SK-N-SH (cell line): ENCODE data around the gene FRAS1.

ENCODE experiments used
- CHD2 ChIP-seq: fragments of 150-350 bp; IDR thresholded peaks from 2 replicates; pipeline ENCODE4 v1.6.1; 2018; ENCODE audit warnings: low read length; ENCODE audit not compliant: partially characterized antibody
- EP300 ChIP-seq, 2 experiments: IDR thresholded peaks; 2 replicates each; pipeline versions ENCODE4 v1.4.0 to v1.6.1; 2012; ENCODE audit warnings: borderline replicate concordance in 1 of 2, low read depth in 1 of 2, low read length in 1 of 2
- GATA2 ChIP-seq: sonication (generic); formaldehyde crosslinking; IDR thresholded peaks from 2 replicates; pipeline ENCODE4 v1.5.0; 2020; ENCODE audit warnings: mild to moderate bottlenecking, missing genetic modification reagents
- NRF1 ChIP-seq: IDR thresholded peaks from 2 replicates; pipeline ENCODE4 v1.6.1; 2012; ENCODE audit warnings: low read depth, mild to moderate bottlenecking, low read length
- RFX5 ChIP-seq: IDR thresholded peaks from 2 replicates; pipeline ENCODE4 v1.6.1; 2012; ENCODE audit warnings: mild to moderate bottlenecking, improper control_type of control experiment, low read length
- TCF12 ChIP-seq: IDR thresholded peaks from 2 replicates; pipeline ENCODE4 v1.4.0; 2012
- TF ChIP-seq, protein P1 (sequence below): fragments of 200-600 bp; sonication (generic); IDR thresholded peaks from 2 replicates; pipeline ENCODE4 v1.6.1; 2017; ENCODE audit warnings: antibody characterized with exemption, mild to moderate bottlenecking, moderate library complexity
- TF ChIP-seq, protein P2 (sequence below): IDR thresholded peaks from 2 replicates; pipeline ENCODE4 v1.6.1; 2012; ENCODE audit warnings: mild to moderate bottlenecking, low read depth, low read length, moderate library complexity
- TF ChIP-seq, protein P3 (sequence below): IDR thresholded peaks from 2 replicates; pipeline ENCODE4 v1.4.0; 2012; ENCODE audit warnings: low read depth
- TF ChIP-seq, protein P4 (sequence below): IDR thresholded peaks from 2 replicates; pipeline ENCODE4 v1.4.0; 2012; ENCODE audit warnings: low read depth, borderline replicate concordance

DNA sequence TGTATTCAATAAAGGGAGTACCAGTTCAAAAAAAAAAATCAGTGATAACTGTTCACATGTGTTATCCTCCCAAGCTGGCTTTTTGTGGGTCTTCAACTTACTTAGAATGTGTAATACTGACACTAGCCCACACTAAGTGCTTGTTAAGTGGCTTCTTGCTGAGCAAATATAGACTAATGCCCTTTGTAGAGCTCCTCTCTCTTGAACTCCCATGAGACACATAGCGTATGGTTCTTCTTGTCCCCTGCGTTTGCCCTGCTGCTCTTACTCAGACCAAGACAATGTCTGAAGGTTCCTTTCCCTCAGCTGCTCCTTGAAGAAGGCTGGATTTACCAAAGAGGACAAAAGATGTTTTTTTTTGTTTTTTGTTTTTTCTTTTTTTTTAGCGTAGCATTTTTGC is 110.9 kb downstream of the FRAS1 start:
- TF ChIP-seq, protein P1, sequence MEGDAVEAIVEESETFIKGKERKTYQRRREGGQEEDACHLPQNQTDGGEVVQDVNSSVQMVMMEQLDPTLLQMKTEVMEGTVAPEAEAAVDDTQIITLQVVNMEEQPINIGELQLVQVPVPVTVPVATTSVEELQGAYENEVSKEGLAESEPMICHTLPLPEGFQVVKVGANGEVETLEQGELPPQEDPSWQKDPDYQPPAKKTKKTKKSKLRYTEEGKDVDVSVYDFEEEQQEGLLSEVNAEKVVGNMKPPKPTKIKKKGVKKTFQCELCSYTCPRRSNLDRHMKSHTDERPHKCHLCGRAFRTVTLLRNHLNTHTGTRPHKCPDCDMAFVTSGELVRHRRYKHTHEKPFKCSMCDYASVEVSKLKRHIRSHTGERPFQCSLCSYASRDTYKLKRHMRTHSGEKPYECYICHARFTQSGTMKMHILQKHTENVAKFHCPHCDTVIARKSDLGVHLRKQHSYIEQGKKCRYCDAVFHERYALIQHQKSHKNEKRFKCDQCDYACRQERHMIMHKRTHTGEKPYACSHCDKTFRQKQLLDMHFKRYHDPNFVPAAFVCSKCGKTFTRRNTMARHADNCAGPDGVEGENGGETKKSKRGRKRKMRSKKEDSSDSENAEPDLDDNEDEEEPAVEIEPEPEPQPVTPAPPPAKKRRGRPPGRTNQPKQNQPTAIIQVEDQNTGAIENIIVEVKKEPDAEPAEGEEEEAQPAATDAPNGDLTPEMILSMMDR: no peak
- no peak for TF ChIP-seq EP300 (IDR thresholded peaks at IDR 0.05; ENCODE audit: borderline replicate concordance in 1 of 2, low read depth in 1 of 2, low read length in 1 of 2)
- no peak for TF ChIP-seq NRF1
- no peak for TF ChIP-seq GATA2 (CRISPR knock-in tag)
- no peak for TF ChIP-seq RFX5
- no peak for TF ChIP-seq TCF12
- TF ChIP-seq, protein P2, sequence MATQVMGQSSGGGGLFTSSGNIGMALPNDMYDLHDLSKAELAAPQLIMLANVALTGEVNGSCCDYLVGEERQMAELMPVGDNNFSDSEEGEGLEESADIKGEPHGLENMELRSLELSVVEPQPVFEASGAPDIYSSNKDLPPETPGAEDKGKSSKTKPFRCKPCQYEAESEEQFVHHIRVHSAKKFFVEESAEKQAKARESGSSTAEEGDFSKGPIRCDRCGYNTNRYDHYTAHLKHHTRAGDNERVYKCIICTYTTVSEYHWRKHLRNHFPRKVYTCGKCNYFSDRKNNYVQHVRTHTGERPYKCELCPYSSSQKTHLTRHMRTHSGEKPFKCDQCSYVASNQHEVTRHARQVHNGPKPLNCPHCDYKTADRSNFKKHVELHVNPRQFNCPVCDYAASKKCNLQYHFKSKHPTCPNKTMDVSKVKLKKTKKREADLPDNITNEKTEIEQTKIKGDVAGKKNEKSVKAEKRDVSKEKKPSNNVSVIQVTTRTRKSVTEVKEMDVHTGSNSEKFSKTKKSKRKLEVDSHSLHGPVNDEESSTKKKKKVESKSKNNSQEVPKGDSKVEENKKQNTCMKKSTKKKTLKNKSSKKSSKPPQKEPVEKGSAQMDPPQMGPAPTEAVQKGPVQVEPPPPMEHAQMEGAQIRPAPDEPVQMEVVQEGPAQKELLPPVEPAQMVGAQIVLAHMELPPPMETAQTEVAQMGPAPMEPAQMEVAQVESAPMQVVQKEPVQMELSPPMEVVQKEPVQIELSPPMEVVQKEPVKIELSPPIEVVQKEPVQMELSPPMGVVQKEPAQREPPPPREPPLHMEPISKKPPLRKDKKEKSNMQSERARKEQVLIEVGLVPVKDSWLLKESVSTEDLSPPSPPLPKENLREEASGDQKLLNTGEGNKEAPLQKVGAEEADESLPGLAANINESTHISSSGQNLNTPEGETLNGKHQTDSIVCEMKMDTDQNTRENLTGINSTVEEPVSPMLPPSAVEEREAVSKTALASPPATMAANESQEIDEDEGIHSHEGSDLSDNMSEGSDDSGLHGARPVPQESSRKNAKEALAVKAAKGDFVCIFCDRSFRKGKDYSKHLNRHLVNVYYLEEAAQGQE: no peak
- TF ChIP-seq, protein P3, sequence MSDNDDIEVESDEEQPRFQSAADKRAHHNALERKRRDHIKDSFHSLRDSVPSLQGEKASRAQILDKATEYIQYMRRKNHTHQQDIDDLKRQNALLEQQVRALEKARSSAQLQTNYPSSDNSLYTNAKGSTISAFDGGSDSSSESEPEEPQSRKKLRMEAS: no peak
- TF ChIP-seq CHD2: no peak
- TF ChIP-seq, protein P4, sequence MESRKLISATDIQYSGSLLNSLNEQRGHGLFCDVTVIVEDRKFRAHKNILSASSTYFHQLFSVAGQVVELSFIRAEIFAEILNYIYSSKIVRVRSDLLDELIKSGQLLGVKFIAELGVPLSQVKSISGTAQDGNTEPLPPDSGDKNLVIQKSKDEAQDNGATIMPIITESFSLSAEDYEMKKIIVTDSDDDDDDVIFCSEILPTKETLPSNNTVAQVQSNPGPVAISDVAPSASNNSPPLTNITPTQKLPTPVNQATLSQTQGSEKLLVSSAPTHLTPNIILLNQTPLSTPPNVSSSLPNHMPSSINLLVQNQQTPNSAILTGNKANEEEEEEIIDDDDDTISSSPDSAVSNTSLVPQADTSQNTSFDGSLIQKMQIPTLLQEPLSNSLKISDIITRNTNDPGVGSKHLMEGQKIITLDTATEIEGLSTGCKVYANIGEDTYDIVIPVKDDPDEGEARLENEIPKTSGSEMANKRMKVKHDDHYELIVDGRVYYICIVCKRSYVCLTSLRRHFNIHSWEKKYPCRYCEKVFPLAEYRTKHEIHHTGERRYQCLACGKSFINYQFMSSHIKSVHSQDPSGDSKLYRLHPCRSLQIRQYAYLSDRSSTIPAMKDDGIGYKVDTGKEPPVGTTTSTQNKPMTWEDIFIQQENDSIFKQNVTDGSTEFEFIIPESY: no peak
